Measurements from ENCODE around the gene DIP2A.
"Not testable (repeated sequence)": the region's sequence is repeated elsewhere in the genome, so short reads cannot be mapped to it uniquely, and the experiment has no call there.

- TF ChIP-seq CTCF (conservative IDR thresholded peaks at IDR 0.05); EZH2 (IDR thresholded peaks at IDR 0.05; ENCODE audit: low read depth): not testable (repeated sequence)
Observed at GRCh38 chr21:46577786-46578185, 119.1 kb downstream of the DIP2A start.
